Thyroid gland (tissue), 4 donors: ENCODE data around the gene SLC39A2. TPM values are rescaled to one million over a fixed set of nuclear protein-coding genes. Genes with fewer than 3 reads are reported as not detected.
A peak's percentile ranks its signal among the peaks of the same experiment; 100 is the strongest.

ENCODE experiments used
- DNase-seq, 2 donors: peaks; one replicate each; pipeline ENCODE4 v3.0.0-alpha.2; 2019
- H3K27ac ChIP-seq, 3 donors: fragments of 200-600 bp; sonication (generic); 1 replicate in 2 of 3; 2 replicates in 1 of 3; pipeline ENCODE4 v1.5.1; 2016 to 2019; ENCODE audit warnings: mild to moderate bottlenecking in 1 of 3, moderate library complexity in 1 of 3
- H3K27me3 ChIP-seq: fragments of 200-600 bp; sonication (generic); one replicate; pipeline ENCODE4 v1.5.1; 2019
- H3K36me3 ChIP-seq, 2 donors: fragments of 200-600 bp; sonication (generic); one replicate each; pipeline ENCODE4 v1.5.1; 2016 to 2019
- H3K4me1 ChIP-seq, 2 donors: fragments of 200-600 bp; sonication (generic); one replicate each; pipeline ENCODE4 v1.5.1; 2017 to 2019
- H3K4me3 ChIP-seq, 3 donors: fragments of 200-600 bp; sonication (generic); replicated peaks in 1 of 3; 1 replicate in 2 of 3; 2 replicates in 1 of 3; pipeline ENCODE4 v1.5.1; 2016; ENCODE audit warnings: mild to moderate bottlenecking in 1 of 3
- H3K9me3 ChIP-seq: fragments of 200-600 bp; sonication (generic); one replicate; pipeline ENCODE4 v1.5.1; 2017
- CTCF ChIP-seq, 6 experiments: fragments of 200-600 bp in 3 of 6; fragments of 450-650 bp in 3 of 6; sonication (generic) in 3 of 6; IDR thresholded peaks; one replicate each; pipeline ENCODE4 v1.5.1; 2016 to 2019; ENCODE audit warnings: antibody characterized with exemption in 6 of 6, mild to moderate bottlenecking in 2 of 6, inconsistent platforms in 1 of 6, moderate library complexity in 1 of 6
- POLR2A ChIP-seq, 2 donors: fragments of 450-650 bp; IDR thresholded peaks; one replicate each; pipeline ENCODE4 v1.6.1; 2017; ENCODE audit warnings: antibody characterized with exemption in 2 of 2, mild to moderate bottlenecking in 2 of 2, moderate library complexity in 1 of 2
- WGBS, 2 donors: methylation state at CpG; one replicate each; pipeline ENCODE4 v1.1.5; 2017; 5-methylcytosine and 5-hydroxymethylcytosine counted together
- intact Hi-C: fragments of 100-400 bp; cut with DNase I; formaldehyde crosslinking; loops from one replicate; pipeline ENCODE4 v1.15.1; 2023
- microRNA-seq: library from miRNA; unstranded; fragments of <30 nt; microRNA quantifications from one replicate; pipeline ENCODE4, GENCODE V29; 2016
- small RNA-seq: library from RNA; depleted of rRNA; stranded (forward); fragments of <200 nt; gene quantifications from one replicate; pipeline ENCODE3, GENCODE V24; 2016
- total RNA-seq, 4 donors: library from RNA; depleted of rRNA; stranded (reverse); fragments of >200 nt; gene quantifications; one replicate each; pipeline ENCODE4 v1.2.3, GENCODE V29; 2016

The SLC39A2 gene
- total RNA-seq, 4 donors from 2014 or later, result not detected

DNA sequence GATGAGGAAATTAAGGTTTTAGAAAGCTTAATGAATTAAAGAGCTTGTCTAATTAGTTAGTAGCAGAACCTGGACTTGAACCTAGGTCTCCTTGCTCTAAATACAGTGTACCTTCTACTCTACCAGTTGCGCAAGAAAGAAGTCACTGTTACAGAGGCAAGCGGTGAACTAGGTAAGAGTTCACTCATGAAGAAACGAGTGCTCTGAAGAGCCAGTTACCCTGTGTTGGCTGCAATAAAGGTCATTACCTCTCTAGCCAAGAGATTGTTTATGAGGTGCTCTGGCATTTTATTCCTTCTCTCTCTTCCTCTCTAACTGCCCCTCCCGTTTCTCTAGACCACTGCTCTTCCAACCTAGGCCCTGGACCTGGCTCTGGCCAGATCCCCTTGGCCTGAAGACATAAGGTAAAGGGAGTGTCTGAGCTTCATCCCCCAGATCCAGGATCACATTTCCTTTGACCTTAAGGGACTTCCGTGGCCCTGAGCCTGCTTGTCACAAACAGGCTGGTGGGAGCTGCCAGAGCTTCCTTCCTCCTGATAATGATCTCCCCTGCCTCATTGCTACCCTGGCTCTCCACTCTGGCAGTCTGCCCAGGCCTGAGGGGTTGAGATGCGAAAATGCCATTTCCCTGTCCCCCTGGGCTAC lies 45.0 kb downstream of the SLC39A2 start:
- peak overlapping the region; percentile 23 to 71 (median 64) for H3K27ac ChIP-seq
- intact Hi-C loops, result no loop called here
- TF ChIP-seq POLR2A (IDR thresholded peaks at IDR 0.05), result no peak
- no peak for TF ChIP-seq CTCF (IDR thresholded peaks at IDR 0.05)
- DNase-seq, result peak; percentile 32 to 46
- WGBS, 2 donors, result 29 to 32% methylated on average over 6 of the region's 6 CpGs
- no peaks in the 10 kb centered on the region for H3K27me3 ChIP-seq
- no peaks in the 10 kb centered on the region for H3K9me3 ChIP-seq
- H3K36me3 ChIP-seq, result no peaks in the 10 kb centered on the region
- H3K4me1 ChIP-seq, result peaks cover 21 to 29% of the 10 kb centered on the region in 2 donors
- H3K4me3 ChIP-seq, result no peak overlapping the region

DNA sequence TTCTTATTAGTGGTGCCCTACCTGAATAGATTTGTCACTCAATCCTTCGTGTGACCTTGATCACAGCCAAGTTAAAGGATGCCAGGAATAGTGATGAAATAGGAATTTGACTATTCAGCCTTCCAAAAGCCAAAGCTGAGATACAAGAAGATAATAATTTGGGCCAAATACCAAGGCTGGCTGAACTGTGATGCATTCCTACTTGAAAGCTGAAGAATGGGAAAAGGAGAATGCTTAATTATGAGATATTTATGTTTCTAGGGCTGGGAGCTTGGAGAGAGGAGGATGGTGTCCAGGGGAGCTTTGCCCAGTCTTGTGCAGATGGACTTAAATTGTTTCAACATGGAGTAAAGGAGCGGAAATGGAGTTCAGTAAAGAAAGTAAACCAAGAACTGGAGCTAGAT lies 48.3 kb downstream of the SLC39A2 start:
- intact Hi-C loops, result no loop called here

DNA sequence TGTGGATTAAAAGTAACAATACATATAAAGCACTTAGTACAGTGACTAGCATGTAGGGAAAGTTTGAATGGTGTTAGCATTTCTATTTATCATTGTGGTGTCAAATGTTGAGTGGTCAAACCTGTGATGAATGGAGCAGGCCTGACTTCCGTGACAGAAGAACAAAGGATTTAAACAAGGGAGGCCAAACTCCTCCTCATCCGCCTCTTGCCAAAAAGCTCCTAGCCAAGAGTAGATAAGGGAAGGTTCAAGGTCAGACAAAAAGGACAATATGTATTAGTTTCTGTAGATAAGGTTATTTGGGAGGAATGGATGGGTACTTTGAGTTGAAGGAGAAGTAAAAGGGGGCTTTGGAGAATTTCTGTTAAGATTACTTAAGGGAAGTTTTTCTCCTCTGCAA lies 49.5 kb downstream of the SLC39A2 start:
- no peak for TF ChIP-seq CTCF (IDR thresholded peaks at IDR 0.05)
- TF ChIP-seq POLR2A (IDR thresholded peaks at IDR 0.05), result no peak
- WGBS, 2 donors, result 76 to 85% methylated on average over 2 of the region's 2 CpGs

More for the DNA sequence above, 48.3 kb downstream of the SLC39A2 start:
- no peaks in the 10 kb centered on the region for H3K9me3 ChIP-seq
- no peak for DNase-seq
- H3K36me3 ChIP-seq, result no peaks in the 10 kb centered on the region
- peaks cover 13 to 20% of the 10 kb centered on the region in 2 donors for H3K4me1 ChIP-seq
- H3K27me3 ChIP-seq, result no peaks in the 10 kb centered on the region
- WGBS, 2 donors, result 70 to 77% methylated on average over 2 of the region's 2 CpGs
- H3K27ac ChIP-seq, result no peak overlapping the region
- TF ChIP-seq CTCF (IDR thresholded peaks at IDR 0.05) (no peak), POLR2A (IDR thresholded peaks at IDR 0.05) (no peak)
- H3K4me3 ChIP-seq, result no peak overlapping the region

DNA sequence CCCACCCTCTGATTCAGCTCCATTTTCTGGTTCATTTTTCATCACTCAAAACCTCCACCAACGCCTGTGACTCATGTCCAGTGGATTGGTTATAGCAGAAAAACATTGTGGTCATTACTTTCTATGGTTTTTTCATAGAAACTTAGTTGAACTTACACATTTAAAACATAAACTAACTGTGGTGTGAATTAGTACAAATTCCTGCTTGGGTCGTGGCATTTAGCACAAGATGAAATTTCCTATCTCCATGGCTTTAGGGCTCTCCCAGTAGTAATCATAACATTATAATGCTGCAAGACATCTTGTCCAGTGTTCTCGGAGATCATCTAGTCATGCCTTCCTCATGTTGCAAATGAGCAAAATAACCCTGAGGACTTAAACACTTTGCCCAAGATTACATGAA lies 50.2 kb downstream of the SLC39A2 start:
- intact Hi-C loops, result no loop called here
- no peaks in the 10 kb centered on the region for H3K27me3 ChIP-seq
- no peaks in the 10 kb centered on the region for H3K36me3 ChIP-seq
- H3K4me3 ChIP-seq, result no peak overlapping the region
- no peak for TF ChIP-seq CTCF (IDR thresholded peaks at IDR 0.05)
- no peak for TF ChIP-seq POLR2A (IDR thresholded peaks at IDR 0.05)
- WGBS, 2 donors, result 79 to 84% methylated on average over 3 of the region's 3 CpGs
- no peak for DNase-seq
- H3K27ac ChIP-seq, result no peak overlapping the region
- peaks cover 2 to 4% of the 10 kb centered on the region in 2 donors for H3K4me1 ChIP-seq
- no peaks in the 10 kb centered on the region for H3K9me3 ChIP-seq

More for the DNA sequence above, 49.5 kb downstream of the SLC39A2 start:
- Histone ChIP-seq H3K36me3 (no peaks in the 10 kb centered on the region), H3K4me1 (peaks cover 8 to 10% of the 10 kb centered on the region in 2 donors), H3K9me3 (no peaks in the 10 kb centered on the region), H3K27me3 (no peaks in the 10 kb centered on the region), H3K27ac (no peak overlapping the region), H3K4me3 (no peak overlapping the region)
- DNase-seq, result no peak
- intact Hi-C loops, result no loop called here

DNA sequence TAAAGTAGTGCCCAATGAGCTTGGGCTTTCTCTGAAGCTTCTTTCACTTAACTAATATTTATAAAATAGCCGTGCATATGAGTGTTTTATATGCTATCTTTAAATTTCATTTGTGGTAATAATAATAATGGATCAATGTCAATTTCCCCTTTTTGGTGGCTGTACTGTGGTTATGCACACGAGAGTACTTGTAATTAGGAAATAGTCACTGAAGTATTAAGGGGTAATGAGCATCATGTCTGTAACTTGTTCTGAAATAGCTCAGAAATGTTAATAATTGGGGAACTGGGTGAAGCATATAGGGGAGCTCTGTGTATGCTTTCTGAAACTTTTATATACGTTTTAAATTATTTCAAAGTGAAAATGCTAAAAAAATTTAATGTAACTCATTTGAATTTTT lies 51.5 kb downstream of the SLC39A2 start:
- H3K27ac ChIP-seq, result no peak overlapping the region
- no peaks in the 10 kb centered on the region for H3K4me1 ChIP-seq
- no peak for TF ChIP-seq POLR2A (IDR thresholded peaks at IDR 0.05)
- intact Hi-C loops, result no loop called here
- H3K36me3 ChIP-seq, result no peaks in the 10 kb centered on the region
- 81 to 89% methylated on average over 3 of the region's 3 CpGs for WGBS, 2 donors
- DNase-seq, result no peak
- no peaks in the 10 kb centered on the region for H3K9me3 ChIP-seq
- no peaks in the 10 kb centered on the region for H3K27me3 ChIP-seq
- H3K4me3 ChIP-seq, result no peak overlapping the region

Small RNA genes lying within 50 kb of the gene (microRNA-seq; reads per million reads assigned to microRNA genes)
- gene MIR6717, result not detected

Small RNA genes lying within 50 kb of the gene (small RNA-seq; reads per million reads assigned to genes)
- gene RN7SL189P, result not detected

Other genes with a start within 250 kb of the SLC39A2 start
- gene EDDM3B, start 230.9 kb upstream of the SLC39A2 start, total RNA-seq, result not detected
- gene RNASE6, start 218.0 kb upstream of the SLC39A2 start, total RNA-seq, result 10 to 100 TPM in 1 of 4 donors, 1 to 10 TPM in 3; 1.8 to 13.2 (median 6.2) TPM
- 100 to 1,000 TPM in 2 of 4 donors, 10 to 100 TPM in 2; 69.0 to 208 (median 133) TPM for gene RNASE1, start 196.4 kb upstream of the SLC39A2 start, total RNA-seq
- not detected for gene RNASE3, start 107.9 kb upstream of the SLC39A2 start, total RNA-seq
- not detected for gene RNASE2, start 43.8 kb upstream of the SLC39A2 start, total RNA-seq
- 100 to 1,000 TPM in 2 of 4 donors, 10 to 100 TPM in 2; 82.8 to 164 (median 114) TPM for gene METTL17, start 9.3 kb upstream of the SLC39A2 start, total RNA-seq
- gene NDRG2, start 25.8 kb downstream of the SLC39A2 start, total RNA-seq, result 100 to 1,000 TPM; 152 to 212 (median 183) TPM
- gene TPPP2, start 30.9 kb downstream of the SLC39A2 start, total RNA-seq, result not detected
- gene RNASE13, start 35.5 kb downstream of the SLC39A2 start, total RNA-seq, result not detected
- not detected for gene RNASE7, start 43.1 kb downstream of the SLC39A2 start, total RNA-seq
- not detected for gene RNASE8, start 58.5 kb downstream of the SLC39A2 start, total RNA-seq
- 10 to 100 TPM; 28.1 to 44.8 (median 43.4) TPM for gene ARHGEF40, start 71.0 kb downstream of the SLC39A2 start, total RNA-seq
- gene ZNF219, start 99.4 kb downstream of the SLC39A2 start, total RNA-seq, result 10 to 100 TPM; 53.6 to 82.7 (median 67.3) TPM
- 1 to 10 TPM in 2 of 4 donors, under 1 TPM in 1, not detected in 1; 0.81 to 3.1 (median 2.8) TPM for gene TMEM253, start 101.8 kb downstream of the SLC39A2 start, total RNA-seq
- not detected for gene OR5AU1, start 156.8 kb downstream of the SLC39A2 start, total RNA-seq